ENCODE data around the gene KIF23.

- TF ChIP-seq CTCF (IDR thresholded peaks at IDR 0.05), result no peak
- no peak for TF ChIP-seq EZH2phosphoT487 (IDR thresholded peaks at IDR 0.05)
These were observed 37.0 kb downstream of the KIF23 start for GRCh38 chr15:69450968-69451695.
